ENCODE measurements around the gene PYGO2.

The PYGO2 gene

GRCh38 chr1:154961207-154962155 lies at the start of gene PYGO2:
Gene PYGO2 (minus strand): TSS chr1:154961782. CDS start chr1:154961576, 206 bp downstream.
- peak; percentile 84 for DNase-seq

- DNase-seq: no peak
Observed at GRCh38 chr1:155011004-155011416, 49.4 kb upstream of the PYGO2 start.

- DNase-seq: peak; percentile 69
Observed at GRCh38 chr1:155010211-155010918, 48.8 kb upstream of the PYGO2 start.

GRCh38 chr1:155009742-155010141 lies 48.2 kb upstream of the PYGO2 start:
- no peak for DNase-seq

GRCh38 chr1:155009221-155009711 lies 47.7 kb upstream of the PYGO2 start:
- DNase-seq: peak; percentile 47

- DNase-seq: peak; percentile 75
Observed at GRCh38 chr1:155008015-155008941, 46.7 kb upstream of the PYGO2 start.

GRCh38 chr1:155007251-155007828 lies 45.8 kb upstream of the PYGO2 start:
- DNase-seq: no peak

GRCh38 chr1:155006601-155007101 lies 45.1 kb upstream of the PYGO2 start:
- peak; percentile 50 for DNase-seq

GRCh38 chr1:155005076-155006011 lies 43.8 kb upstream of the PYGO2 start:
- peak; percentile 68 for DNase-seq

- no peak for DNase-seq
Observed at GRCh38 chr1:155004352-155005075, 42.9 kb upstream of the PYGO2 start.

GRCh38 chr1:155003766-155004351 lies 42.3 kb upstream of the PYGO2 start:
- DNase-seq: no peak

GRCh38 chr1:155003227-155003765 lies 41.7 kb upstream of the PYGO2 start:
- DNase-seq: peak; percentile 44

GRCh38 chr1:155002464-155003226 lies 41.1 kb upstream of the PYGO2 start, which contains the start of gene ZBTB7B:
Gene ZBTB7B (plus strand): TSS chr1:155002802. CDS start chr1:155014661, 11,859 bp downstream.
- DNase-seq: no peak

GRCh38 chr1:155001675-155002463 lies 40.3 kb upstream of the PYGO2 start:
- peak; percentile 99 for DNase-seq

- DNase-seq: no peak
Observed at GRCh38 chr1:155001425-155001674, 39.8 kb upstream of the PYGO2 start.

- DNase-seq: peak; percentile 79
Observed at GRCh38 chr1:155000726-155001424, 39.3 kb upstream of the PYGO2 start.

GRCh38 chr1:155000411-155000725 lies 38.8 kb upstream of the PYGO2 start:
- peak; percentile 39 for DNase-seq

All from CD4-positive, alpha-beta T cell treated with Interleukin-6 for 4 hours (primary cell).